GM12878 (cell line): ENCODE results near the gene NR4A2. TPM values are rescaled to one million over a fixed set of nuclear protein-coding genes. Genes with fewer than 3 reads are reported as not detected.

Source experiments
- ATAC-seq: fragments of 200-7000 bp; cut with Tn5 transposase; 3 replicates; pipeline ENCODE4 v1.9.1; 2020; ENCODE audit warnings: mild to moderate bottlenecking, moderate library complexity
- BruUV-seq: library from RNA; stranded (reverse); fragments of 400-500 nt; replicated peaks from 2 replicates; lab custom pipeline; 2021; lab: Mats Ljungman, UMichigan
- CTCF ChIA-PET: fragments of 300-600 bp; sonication (Branson Sonifier 250); formaldehyde crosslinking; extraction: SDS; loops from one replicate; lab custom pipeline; 2021; ENCODE audit warnings: inconsistent platforms; lab: Yijun Ruan, JAX
- POLR2A ChIA-PET: fragments of 350-600 bp; formaldehyde crosslinking; extraction: SDS; loops from one replicate; lab custom pipeline; 2021; ENCODE audit warnings: inconsistent platforms; lab: Charles Lee
- RAD21 ChIA-PET: fragments of 300-600 bp; sonication (Branson Sonifier 250); formaldehyde crosslinking; loops from one replicate; lab custom pipeline; 2023; ENCODE audit warnings: antibody characterized with exemption; ENCODE audit not compliant: unreplicated experiment; lab: Charles Lee
- SMC1A ChIA-PET: fragments of 300-600 bp; sonication (Branson Sonifier 250); formaldehyde crosslinking; loops from one replicate; lab custom pipeline; 2023; ENCODE audit not compliant: unreplicated experiment, uncharacterized antibody; lab: Charles Lee
- DNase-seq: peaks from one replicate; pipeline ENCODE4 v3.0.0-alpha.2; 2011; ENCODE audit warnings: low read depth, low spot score
- FAIRE-seq: peaks from 3 replicates; lab custom pipeline; 2011; peaks lifted over from hg19 to GRCh38; lab: Jason Lieb, UNC
- H2AFZ ChIP-seq: 2 replicates; pipeline ENCODE4 v1.6.0; 2011; ENCODE audit warnings: low read depth, low read length, control low read depth; ENCODE audit not compliant: control insufficient read depth
- H3K27ac ChIP-seq: 2 replicates; pipeline ENCODE4 v1.5.1; 2011; ENCODE audit warnings: control low read depth; ENCODE audit not compliant: control insufficient read depth, insufficient read depth
- H3K27me3 ChIP-seq, 2 experiments: replicated peaks in 1 of 2; 2 replicates each; pipeline versions ENCODE4 v1.6.0 to v1.6.1; 2011; ENCODE audit warnings: low read length in 1 of 2; ENCODE audit not compliant: control insufficient read depth in 2 of 2, insufficient read depth in 2 of 2
- H3K36me3 ChIP-seq, 2 experiments: 2 replicates each; pipeline ENCODE4 v1.5.1; 2011; ENCODE audit warnings: low read length in 1 of 2; ENCODE audit not compliant: control insufficient read depth in 2 of 2, insufficient read depth in 2 of 2
- H3K4me1 ChIP-seq: 2 replicates; pipeline ENCODE4 v1.6.1; 2011; ENCODE audit warnings: mild to moderate bottlenecking, low read length, moderate library complexity, mixed read lengths; ENCODE audit not compliant: control insufficient read depth, insufficient read depth
- H3K4me2 ChIP-seq: 2 replicates; pipeline ENCODE4 v1.6.0; 2011; ENCODE audit warnings: control low read depth; ENCODE audit not compliant: control insufficient read depth, insufficient read depth
- H3K4me3 ChIP-seq: fragments of 200-600 bp; sonication (generic); 2 replicates; pipeline ENCODE4 v1.5.1; 2016
- H3K79me2 ChIP-seq: 2 replicates; pipeline ENCODE4 v1.6.0; 2011; ENCODE audit warnings: low read length; ENCODE audit not compliant: control insufficient read depth, insufficient read depth
- H3K9ac ChIP-seq: 2 replicates; pipeline ENCODE4 v1.8.0; 2011; ENCODE audit warnings: low read length, control low read depth, mixed read lengths; ENCODE audit not compliant: control insufficient read depth, insufficient read depth
- H3K9me3 ChIP-seq: replicated peaks from 3 replicates; pipeline ENCODE4 v1.5.1; 2011; ENCODE audit warnings: mild to moderate bottlenecking, low read length; ENCODE audit not compliant: control insufficient read depth, insufficient read depth
- H4K20me1 ChIP-seq: 2 replicates; pipeline ENCODE4 v1.6.0; 2011; ENCODE audit not compliant: control insufficient read depth, insufficient read depth
- RELB ChIP-seq: fragments of 450-650 bp; IDR thresholded peaks from 2 replicates; pipeline ENCODE4 v1.6.1; 2017; ENCODE audit warnings: low read depth, mild to moderate bottlenecking, moderate library complexity
- ZBTB40 ChIP-seq: fragments of 450-650 bp; IDR thresholded peaks from 2 replicates; pipeline ENCODE4 v1.6.1; 2016; ENCODE audit warnings: mild to moderate bottlenecking, moderate library complexity, borderline replicate concordance
- WGBS: methylation state at CpG from one replicate; pipeline ENCODE4 v1.1.6; 2016; ENCODE audit warnings: low lambda C conversion rate; ENCODE audit not compliant: insufficient replicate concordance, insufficient coverage; ENCODE audit errors: missing lambda C conversion rate; 5-methylcytosine and 5-hydroxymethylcytosine counted together
- in situ Hi-C: fragments of 300-500 bp; cut with MboI; formaldehyde crosslinking; loops from 9 replicates; pipeline ENCODE4 v1.14.3; 2018; ENCODE audit warnings: mixed read lengths
- intact Hi-C: fragments of 100-400 bp; cut with micrococcal nuclease; formaldehyde crosslinking; loops from one replicate; pipeline ENCODE4 v1.14.2; 2022; ENCODE audit not compliant: unreplicated experiment
- polyA plus RNA-seq, 11 experiments: library from polyadenylated mRNA; depleted of rRNA in 4 of 11; unstranded in 6 of 11; stranded (reverse) in 5 of 11; fragments of >200 nt; fragmentation: Nextera tagmentation in 4 of 11; fragmentation: Illumina TruSeq in 1 of 11; extraction: Ambion mirVana in 4 of 11; extraction: Trizol in 1 of 11; gene quantifications; 1 replicate in 1 of 11; 2 replicates in 10 of 11; pipeline versions ENCODE4 v1.2.1 to v1.2.3, GENCODE V29; 2011 to 2016; ENCODE audit warnings: inconsistent platforms in 2 of 11, missing spikeins in 2 of 11, low read depth in 1 of 11
- total RNA-seq, 4 experiments: library from RNA; depleted of rRNA in 3 of 4; stranded (reverse); fragments of >200 nt in 3 of 4; fragmentation: Illumina TruSeq in 1 of 4; extraction: Trizol in 1 of 4; gene quantifications; 2 replicates each; pipeline versions ENCODE4 v1.2.1 to v1.2.3, GENCODE V29; 2013 to 2021

The NR4A2 gene
- total and polyA plus RNA-seq, 10 of the 15 experiments (the other 5 are each of a cell fraction or from before 2014, with no cell fraction given) = 0.15 to 3.4 (median 0.58) TPM

GRCh38 chr2:156339110-156339847, 6.8 kb upstream of the NR4A2 start:
- in situ Hi-C loops (loop anchor here (25.0 kb wide), 1 partner anchor 248 kb away; no protein-coding TSS in a partner anchor), intact Hi-C loops (loop anchor here (1.0 to 10.0 kb wide), 4 partner anchors 96 to 964 kb away; no protein-coding TSS in a partner anchor)
- SMC1A ChIA-PET = interaction anchor here (0.5 to 8.9 kb wide), 15 partner anchors 18 to 854 kb away, joined by 3 to 244 read pairs (median 5); partner anchors contain the start of gene GPD2
- H2AFZ ChIP-seq = no peak overlapping the region; the same call in 1 of the 2 replicates
- H3K4me3 ChIP-seq = no peak overlapping the region; the same call in 1 of the 2 replicates
- CTCF ChIA-PET = interaction anchor here (1.1 to 2.7 kb wide), 6 partner anchors 98 to 250 kb away, joined by 3 to 16 read pairs (median 6); partner anchors contain the start of gene GPD2
- H4K20me1 ChIP-seq = no peaks in the 10 kb centered on the region
- H3K27me3 ChIP-seq = no peaks in the 10 kb centered on the region
- no peak for ATAC-seq
- no peaks in the 10 kb centered on the region for H3K9me3 ChIP-seq
- H3K27ac ChIP-seq = no peak overlapping the region
- H3K9ac ChIP-seq = no peak overlapping the region
- H3K79me2 ChIP-seq = peaks cover 1% of the 10 kb centered on the region
- WGBS = 98% methylated on average over 5 of the region's 5 CpGs
- BruUV-seq = no TSS peak
- no peak for DNase-seq
- POLR2A ChIA-PET = interaction anchor here (0.8 to 3.4 kb wide), 5 partner anchors 53 to 118 kb away, joined by 3 to 27 read pairs (median 5); no protein-coding TSS in a partner anchor
- FAIRE-seq = no peak
- H3K4me2 ChIP-seq = peak overlapping the region; percentile 73
- no peaks in the 10 kb centered on the region for H3K36me3 ChIP-seq
- TF ChIP-seq ZBTB40 (0 out of 2 replicates have a peak, but pooled peaks have one; percentile 25), RELB (no peak)
- RAD21 ChIA-PET = interaction anchor here (0.5 to 7.1 kb wide), 7 partner anchors 60 to 1099 kb away, joined by 3 to 36 read pairs (median 7); partner anchors contain the start of gene GPD2
- peaks cover 20% of the 10 kb centered on the region for H3K4me1 ChIP-seq
